NCI-H1048 (cell line): ENCODE measurements around the gene TMEM186.
"Not testable (repeated sequence)": the region's sequence is repeated elsewhere in the genome, so short reads cannot be mapped to it uniquely, and the experiment has no call there.

ENCODE experiments used
- DNase-seq: peaks from one replicate; lab custom pipeline; 2025; lab: John Stamatoyannopoulos, UW

Gene TMEM186

GRCh38 chr16:8797364-8798173 is at the start of gene TMEM186, which contains the start of gene PMM2:
Gene TMEM186, minus strand, starts transcription at chr16:8797639. Its CDS starts 25 bp downstream, at chr16:8797614.
Gene PMM2, plus strand, starts transcription at chr16:8797839. Its CDS starts 44 bp downstream, at chr16:8797883.
- DNase-seq = peak; percentile 75

DNA sequence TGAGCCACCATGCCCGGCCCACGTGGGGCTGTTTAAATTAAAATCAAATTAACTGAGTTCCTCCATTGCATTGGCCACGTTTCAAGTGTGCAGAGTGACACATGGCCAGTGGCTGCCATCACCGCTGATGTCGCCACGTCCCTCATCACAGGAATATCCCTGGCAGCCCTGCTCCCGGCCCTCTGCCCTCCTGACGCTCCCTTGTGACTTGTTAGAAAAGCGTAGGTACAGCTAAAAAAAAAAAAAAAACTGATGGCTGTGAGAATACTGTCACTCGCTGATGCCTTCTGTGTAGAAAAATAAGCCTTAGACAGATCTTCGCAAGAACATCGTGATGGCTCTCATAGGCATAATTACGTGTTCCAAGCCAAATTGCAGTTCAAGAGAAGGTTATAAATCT is 49.7 kb upstream of the TMEM186 start:
- DNase-seq = no peak

GRCh38 chr16:8846401-8846932 is 49.0 kb upstream of the TMEM186 start:
- DNase-seq = no peak

DNA sequence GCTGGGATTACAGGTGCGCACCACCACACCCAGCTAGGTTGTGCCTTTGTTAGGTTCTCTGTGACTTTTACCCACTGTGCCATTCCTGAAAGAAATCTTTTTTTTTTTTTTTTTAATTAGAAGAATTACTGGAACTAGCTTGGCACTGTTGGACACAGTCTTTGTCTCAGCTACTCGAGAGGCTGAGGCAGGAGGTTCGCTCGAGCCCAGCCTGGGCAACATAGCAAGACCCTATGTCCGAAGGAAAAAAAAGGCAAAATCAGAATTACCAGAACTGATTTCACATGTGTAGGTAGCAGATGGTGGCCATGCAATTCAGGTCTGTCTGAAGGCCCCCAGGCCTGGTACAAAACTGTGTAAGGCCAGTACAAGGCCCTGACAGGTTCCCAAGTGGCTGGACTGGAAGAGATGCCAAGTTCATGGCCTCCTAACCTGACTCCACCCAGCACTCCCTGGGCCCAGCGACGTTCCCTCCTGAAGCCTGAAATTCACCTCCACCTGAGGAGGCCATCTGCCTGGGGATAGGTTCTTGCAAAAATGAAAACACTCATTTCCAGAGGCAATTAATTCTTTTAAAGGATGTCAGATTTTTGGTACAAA is 48.4 kb upstream of the TMEM186 start:
- DNase-seq = no peak

- DNase-seq = not testable (repeated sequence)
These were observed 45.9 kb upstream of the TMEM186 start for GRCh38 chr16:8843296-8843695.

- DNase-seq = not testable (repeated sequence)
These were observed 44.6 kb upstream of the TMEM186 start for GRCh38 chr16:8842016-8842415.

- DNase-seq = not testable (repeated sequence)
These were observed 40.2 kb upstream of the TMEM186 start for GRCh38 chr16:8837594-8837993.

DNA sequence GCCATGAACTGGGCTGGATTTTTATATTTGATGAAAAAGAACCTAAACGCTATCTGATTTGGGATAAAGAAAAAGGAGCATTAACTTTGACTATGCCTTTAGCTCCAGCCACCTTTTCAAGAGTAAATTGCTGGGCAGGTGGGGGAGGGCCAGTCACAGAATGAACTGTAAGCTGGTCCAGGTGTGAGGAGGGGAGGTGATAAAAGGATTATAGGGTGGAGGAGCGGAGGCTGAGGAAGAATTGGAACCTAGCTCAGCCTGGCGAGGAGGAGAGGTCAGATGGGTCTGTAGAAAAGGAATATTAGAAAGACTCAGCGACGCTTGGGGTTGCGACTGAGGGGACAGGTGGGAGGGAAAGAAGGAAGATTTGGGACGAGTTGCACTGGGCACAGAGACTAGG is 39.4 kb upstream of the TMEM186 start:
- DNase-seq = not testable (repeated sequence)

DNA sequence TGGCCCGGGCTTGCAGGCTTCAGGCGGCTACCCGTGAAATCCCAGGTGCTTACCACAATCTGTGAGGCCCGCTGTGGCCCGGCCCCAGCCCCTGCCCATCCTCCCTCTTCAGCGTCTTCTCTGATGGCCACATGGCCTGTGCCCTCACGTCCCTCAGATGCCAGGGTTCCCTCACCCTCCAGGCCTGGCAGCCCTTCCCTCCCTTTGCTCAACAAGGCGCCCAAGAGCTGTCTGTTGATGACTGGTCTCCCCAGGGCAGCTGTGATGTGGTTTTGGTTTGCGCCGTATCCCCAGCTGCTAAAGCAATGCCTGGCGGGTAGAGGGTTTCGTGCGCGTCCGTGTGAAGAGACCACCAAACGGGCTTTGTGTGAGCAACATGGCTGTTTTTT is 35.3 kb upstream of the TMEM186 start:
- no peak for DNase-seq

DNA sequence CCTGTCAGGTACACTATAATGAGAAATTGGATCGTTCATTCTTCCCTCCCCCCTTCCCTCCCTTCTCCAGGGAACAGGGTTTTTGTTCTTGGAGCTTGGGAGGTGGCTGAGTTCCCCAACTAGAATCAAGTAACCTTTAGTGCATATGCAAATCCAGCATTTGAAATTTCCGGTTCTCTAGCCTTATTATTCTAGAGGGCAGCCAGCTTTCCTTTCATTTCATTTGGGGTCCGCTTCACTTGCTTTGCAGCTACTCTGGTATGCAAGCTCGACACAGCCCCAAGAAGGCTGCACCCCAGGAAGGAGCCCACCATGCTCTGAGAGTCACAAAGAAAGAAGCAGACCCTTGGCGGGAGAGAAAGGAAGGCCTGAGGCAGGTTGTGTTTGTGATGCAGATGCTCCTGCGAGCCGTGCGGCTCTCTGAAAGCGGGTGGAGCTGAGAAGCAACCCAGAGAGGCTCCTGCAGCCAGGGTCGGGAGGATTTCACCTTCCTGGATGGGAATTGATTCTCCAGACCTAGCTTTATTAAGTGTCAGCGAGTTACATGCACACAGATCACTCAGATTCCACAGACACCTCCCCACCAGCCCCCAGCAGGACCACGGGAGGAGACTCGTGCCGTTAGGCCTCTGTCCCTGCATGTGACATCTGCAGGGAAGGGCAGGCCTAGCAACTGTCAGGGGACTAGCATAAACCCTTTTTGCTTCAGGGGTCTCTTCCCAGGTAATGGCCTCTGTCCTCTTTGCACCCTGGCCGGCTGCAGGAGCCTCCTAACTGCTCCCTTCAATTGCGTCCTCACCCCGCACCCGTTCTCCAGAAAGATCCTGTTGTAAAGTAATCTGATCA is 34.7 kb upstream of the TMEM186 start:
- DNase-seq = no peak

DNA sequence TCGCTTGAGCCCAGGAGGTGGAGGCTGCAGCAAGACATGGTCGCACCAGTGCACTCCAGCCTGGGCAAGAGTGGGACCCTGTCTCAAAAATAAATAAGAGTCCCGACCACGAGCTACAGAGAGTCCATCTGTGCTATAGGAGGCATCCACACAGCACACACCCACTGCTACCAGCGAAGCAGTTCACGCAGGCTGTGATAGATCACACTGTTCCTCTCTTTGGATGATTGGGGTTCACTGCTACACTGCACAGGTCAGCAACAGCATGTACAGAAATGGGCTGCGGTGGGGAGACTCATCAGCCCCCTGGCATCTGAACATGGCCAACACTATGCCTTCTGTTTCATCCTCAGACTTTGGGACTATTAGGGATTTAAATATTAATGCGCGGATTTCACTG is 34.0 kb upstream of the TMEM186 start:
- no peak for DNase-seq

DNA sequence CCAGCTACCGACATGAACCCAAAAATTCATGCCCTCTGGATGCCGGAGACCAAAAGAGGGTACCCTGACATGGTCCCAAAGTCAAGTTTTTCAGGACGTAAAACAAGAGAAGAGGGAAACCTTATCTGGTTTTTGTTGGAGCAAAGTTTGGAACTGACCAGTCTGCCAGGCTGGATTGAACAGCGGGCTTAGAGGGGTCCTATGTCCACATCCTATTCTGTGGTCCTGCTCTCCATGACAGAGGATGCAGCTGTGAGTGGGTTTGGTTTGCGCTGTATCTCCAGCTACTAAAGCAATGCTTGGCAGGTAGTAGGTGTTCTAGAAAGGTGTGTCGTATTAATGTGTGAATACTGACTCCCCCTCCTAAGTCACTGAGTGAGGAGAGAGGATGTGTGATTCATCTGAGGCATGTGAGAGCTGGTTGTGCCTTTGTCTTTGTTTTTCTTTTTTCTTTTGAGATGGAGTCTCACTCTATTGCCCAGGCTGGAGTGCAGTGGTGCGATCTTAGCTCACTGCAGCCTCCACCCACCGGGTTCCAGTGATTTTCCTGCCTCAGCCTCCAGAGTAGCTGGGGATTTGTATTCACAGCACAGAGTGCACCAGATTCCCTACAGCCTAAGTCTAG is 31.2 kb upstream of the TMEM186 start:
- no peak for DNase-seq

GRCh38 chr16:8826278-8826879 is 28.9 kb upstream of the TMEM186 start:
- DNase-seq = no peak

GRCh38 chr16:8822403-8822802 is 25.0 kb upstream of the TMEM186 start:
- DNase-seq = no peak

- no peak for DNase-seq
These were observed 22.1 kb upstream of the TMEM186 start for GRCh38 chr16:8819411-8820034.

DNA sequence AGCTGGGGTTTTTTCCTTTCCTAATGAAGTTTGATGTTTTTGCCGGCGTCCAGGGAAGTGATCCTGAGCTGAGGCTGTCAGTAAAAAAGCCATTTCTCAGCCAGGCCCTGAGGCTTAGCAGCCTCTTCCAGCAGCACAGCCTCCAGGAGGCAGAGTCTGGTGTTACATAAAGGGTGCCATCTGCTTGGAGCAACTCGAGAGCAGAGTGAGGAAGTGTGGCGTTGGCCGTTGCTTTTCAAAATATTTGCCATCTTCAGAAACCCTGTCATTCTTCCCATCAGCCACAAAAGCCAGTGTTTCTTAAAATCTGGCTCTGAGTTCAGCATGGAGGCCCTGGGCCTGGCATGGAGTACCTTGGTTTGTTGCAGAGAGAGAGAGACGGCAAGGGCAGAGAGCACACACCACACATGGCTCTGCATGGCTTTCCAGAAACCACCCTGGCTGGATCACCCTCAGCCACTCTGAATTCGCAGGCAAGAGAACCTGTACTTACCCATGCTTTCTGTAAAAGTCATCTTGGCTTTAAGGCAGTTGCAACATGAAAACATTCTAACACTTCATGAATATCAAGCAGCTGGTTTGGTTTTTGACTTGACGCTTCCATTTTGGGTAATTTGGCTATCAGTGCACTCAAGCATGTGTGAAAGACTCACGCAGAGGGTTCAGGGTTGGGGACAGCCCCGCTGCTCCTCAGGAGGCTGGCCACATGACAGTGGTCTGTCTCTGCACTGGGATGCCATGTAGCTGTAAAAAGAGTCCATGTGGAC is 21.2 kb upstream of the TMEM186 start:
- DNase-seq = no peak

DNA sequence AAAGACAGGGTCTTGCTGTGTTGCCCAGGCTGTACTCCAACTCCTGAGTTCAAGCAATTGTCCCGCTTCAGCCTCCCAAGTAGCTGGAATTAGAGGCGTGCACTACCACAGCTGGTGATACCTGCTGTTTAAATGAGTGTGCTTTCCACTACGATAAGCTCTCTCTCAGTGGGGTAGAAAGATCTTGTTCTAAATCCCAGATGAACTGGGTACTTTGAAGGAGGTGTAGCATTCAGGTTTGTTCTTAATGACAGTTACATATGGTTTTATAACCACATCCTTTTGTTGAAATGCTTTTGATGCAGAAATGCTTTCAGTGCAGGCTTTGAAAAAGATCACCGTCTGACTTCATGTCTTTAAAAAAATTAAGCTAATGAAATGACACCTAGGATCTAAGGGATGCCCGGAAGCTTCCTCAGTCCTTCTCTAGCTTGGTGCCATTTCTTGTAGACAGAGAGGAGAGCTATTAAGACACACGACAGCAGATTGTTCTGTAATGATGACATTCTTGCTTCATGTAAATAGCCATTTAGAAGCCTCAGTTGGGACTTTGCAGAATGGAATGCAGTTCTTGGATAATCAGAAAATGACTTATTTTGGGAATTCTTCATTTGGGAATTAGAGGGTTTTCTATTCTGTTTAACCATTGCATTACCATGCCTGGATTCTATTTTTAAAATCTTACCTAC is 19.7 kb upstream of the TMEM186 start:
- no peak for DNase-seq

DNA sequence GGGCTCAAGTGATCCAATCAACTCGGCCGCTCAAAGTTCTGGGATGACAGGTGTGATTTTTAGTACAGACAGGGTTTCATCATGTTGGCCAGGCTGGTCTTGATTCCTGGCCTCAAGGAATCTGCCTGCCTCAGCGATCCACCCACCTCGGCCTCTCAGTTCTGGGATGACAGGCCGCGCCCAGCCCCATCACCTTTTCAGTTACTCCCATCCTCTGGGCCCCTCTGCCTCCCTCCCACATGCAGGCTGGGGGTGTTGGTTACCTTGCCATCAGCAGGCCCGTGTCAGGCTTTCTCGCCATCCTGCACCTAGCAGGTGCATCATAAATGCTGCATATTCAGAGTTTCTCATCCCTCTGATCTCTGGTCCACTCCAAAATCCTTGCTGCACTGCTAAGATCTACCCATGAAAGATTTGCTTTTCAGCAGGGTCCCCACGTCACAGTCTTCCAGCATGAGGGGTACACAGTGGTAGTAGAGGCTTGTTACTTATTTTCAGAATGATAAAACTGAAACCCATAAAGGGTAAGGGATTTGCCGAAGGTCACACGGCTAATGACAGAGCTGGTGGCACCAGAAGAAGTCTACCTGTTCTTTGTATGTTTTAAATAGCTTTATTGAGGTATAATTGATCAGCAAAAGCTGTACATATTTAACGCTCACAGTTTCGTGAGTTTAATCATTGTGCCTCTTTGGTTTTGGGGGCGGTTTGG is 16.8 kb upstream of the TMEM186 start:
- no peak for DNase-seq
